SK-N-DZ (cell line): ENCODE data around the gene CEP128.

ENCODE experiments used
- DNase-seq: peaks from one replicate; pipeline ENCODE4 v3.0.0-alpha.2; 2015; ENCODE audit warnings: low spot score
- small RNA-seq, 2 experiments: library from RNA; depleted of rRNA; stranded (forward); fragments of <200 nt; gene quantifications; one replicate each; pipeline ENCODE3, GENCODE V24; 2014

The CEP128 gene

DNA sequence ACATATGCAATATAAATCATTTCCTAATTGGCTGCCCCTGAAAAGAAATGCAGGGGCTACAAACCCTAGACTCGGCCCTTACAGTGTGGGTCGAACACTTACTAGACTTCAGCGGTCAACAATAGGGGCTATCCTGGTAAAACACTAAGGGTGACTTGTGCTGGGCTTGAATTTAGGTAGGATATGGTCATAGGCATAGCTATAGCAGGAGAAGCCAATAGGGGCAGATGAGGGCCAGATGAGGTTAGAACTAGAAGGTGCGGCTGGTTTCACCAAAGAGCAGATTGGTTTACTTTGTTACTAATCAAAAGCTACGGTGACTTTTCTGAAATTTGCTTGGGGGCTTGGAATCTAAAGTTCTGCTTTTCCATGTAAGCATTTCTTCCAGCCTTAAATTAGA is 447.9 kb downstream of the CEP128 start:
- no peak for DNase-seq

- no peak for DNase-seq
Measured at GRCh38 chr14:80491650-80492049, 449.9 kb downstream of the CEP128 start.

GRCh38 chr14:80491131-80491530 is 450.4 kb downstream of the CEP128 start:
- no peak for DNase-seq

- no peak for DNase-seq
Measured at GRCh38 chr14:80489513-80489912, 452.0 kb downstream of the CEP128 start.

DNA sequence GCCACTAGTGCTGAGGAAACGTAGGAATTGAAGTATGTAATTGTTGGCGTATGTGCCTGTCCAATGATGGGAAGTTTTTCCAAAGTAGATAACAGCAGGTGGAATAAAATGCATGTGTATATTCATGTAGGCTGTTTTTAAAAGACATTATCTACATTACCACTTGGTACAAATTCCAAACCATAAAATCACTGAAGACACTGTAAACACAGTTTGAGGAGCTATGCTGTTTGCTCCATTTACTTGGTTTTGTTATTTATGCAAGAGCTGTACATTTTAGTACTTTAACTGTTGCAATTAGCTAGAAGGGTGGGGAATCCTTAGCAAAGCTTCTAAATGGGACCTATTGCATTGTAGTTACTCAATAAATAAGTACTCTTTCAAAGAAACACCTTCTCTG is 455.8 kb downstream of the CEP128 start:
- DNase-seq: no peak

- no peak for DNase-seq
Measured at GRCh38 chr14:80483331-80483730, 458.2 kb downstream of the CEP128 start.

GRCh38 chr14:80477388-80478160 is 464.0 kb downstream of the CEP128 start:
- DNase-seq: no peak

DNA sequence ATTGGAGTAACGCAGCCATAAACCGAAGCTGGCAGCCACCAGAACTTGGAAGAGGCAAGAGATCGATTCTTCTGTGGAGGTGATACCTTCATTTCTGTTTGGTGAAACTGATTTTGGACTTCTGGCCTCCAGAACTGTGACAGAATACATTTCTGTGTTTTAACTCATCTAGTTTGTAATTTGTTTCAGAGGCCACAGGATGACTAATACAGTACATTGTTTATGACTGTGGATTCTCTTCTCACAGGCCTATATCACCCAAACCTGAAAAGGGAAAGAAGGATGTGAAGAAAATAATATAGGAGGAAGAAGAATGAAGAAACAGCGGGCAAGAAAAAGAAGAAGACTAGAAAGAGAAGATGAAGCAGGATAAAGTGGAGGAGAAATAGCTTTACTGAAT is 466.5 kb downstream of the CEP128 start:
- no peak for DNase-seq

- DNase-seq: no peak
Measured at GRCh38 chr14:80468331-80469122, 473.0 kb downstream of the CEP128 start.

GRCh38 chr14:80465546-80466220 is 475.9 kb downstream of the CEP128 start:
- no peak for DNase-seq

- no peak for DNase-seq
Measured at GRCh38 chr14:80464531-80465149, 476.9 kb downstream of the CEP128 start.

- no peak for DNase-seq
Measured at GRCh38 chr14:80456209-80456608, 485.3 kb downstream of the CEP128 start.

DNA sequence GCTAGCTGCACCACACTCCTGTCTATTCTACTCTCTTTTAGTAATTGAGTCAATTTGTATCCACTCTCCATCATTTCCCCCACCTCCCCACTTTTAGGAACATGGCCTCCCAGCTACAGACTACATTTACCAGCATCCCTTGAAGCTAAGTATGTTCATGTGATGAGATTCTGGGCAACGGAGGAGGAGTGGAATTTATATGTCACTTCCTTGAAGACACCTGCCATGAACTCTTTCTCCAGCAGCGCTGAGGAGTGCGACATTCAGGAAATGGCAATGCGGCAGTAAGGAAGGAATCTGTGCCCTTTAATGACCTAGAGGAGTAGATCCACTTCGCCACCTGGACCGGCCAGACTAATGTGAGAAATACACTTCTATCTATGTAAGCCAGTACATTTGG is 486.5 kb downstream of the CEP128 start:
- DNase-seq: no peak

GRCh38 chr14:80448267-80448666 is 493.3 kb downstream of the CEP128 start:
- DNase-seq: no peak

DNA sequence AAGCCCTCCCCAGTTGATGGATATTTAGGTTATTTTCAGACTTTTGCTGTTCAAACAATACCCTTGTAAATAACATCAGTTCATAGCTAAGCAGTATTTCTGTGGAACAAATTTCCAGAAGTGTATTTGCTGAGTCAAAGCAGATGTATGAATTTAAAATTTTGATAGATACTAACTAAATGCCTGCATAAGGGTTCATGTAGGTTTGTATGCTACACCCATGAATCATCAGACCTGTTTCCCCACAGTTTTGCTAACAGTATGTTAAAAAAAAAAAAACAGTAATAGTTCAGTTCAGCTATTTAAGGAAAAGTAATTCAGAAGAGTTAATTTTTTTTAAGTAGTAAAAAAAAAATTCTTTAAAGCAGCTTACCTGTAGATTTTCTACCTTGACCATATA is 494.1 kb downstream of the CEP128 start:
- no peak for DNase-seq

Small RNAs within 50 kb of the gene (small RNA-seq; reads per million reads assigned to genes)
- gene AC022404.1: 0 reads per million in 2 experiments
